ENCODE measurements around the gene NOP53. TPM values are rescaled to one million over a fixed set of nuclear protein-coding genes. Genes with fewer than 3 reads are reported as not detected.
"Not testable (repeated sequence)": the region's sequence is repeated elsewhere in the genome, so short reads cannot be mapped to it uniquely, and the experiment has no call there.

Gene NOP53
- polyA plus RNA-seq, 1 donor: 583 TPM

DNA sequence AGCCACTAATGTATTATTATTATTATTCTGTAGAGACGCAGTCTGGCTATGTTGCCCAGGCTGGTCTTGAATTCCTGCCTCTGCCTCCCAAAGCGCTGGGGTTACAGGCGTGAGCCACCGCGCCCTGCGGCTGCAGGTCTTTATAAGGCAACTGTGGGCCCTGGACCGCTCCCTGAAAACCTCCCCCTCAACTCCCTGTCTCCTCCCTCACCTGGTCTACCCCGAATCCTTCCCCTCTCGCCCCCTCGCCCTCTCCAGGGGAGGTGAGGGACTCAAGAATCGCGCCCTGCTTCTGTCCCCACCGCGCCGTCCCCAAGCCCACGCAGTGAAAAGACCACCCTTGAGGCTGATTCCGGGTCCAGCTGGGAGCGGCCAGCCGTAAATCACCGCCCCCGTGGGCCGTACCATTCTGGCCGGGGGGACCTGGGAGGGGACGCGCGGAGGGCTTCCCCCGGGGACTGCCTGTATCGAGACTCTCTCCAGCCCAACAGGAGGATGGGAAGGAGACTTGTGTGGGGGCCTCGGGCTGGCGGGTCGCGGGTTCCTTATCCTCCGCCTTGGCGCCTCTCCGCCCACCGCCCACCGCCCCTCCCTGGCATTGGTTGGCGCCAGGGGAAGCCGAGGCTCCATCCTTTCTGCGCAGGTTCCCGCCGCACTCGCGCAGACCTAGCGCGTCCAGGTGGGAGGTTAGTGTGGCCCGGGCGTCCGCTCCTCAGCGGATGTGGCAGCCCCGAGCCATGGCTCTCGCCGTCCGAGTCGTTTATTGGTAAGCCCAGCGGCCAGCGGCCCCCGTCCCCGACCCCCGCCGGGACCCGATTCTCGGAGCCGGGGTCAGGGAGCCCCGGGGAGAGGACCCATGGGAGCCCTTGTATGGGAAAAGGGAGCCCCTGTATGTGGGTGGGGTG is 33.0 kb downstream of the NOP53 start, which contains the start of gene SELENOW:
Gene SELENOW, plus strand, starts transcription at position 655 of the 905 bp plus-strand sequence. Its CDS starts 83 bp downstream, at position 738.
- peak; percentile 82 for DNase-seq

DNA sequence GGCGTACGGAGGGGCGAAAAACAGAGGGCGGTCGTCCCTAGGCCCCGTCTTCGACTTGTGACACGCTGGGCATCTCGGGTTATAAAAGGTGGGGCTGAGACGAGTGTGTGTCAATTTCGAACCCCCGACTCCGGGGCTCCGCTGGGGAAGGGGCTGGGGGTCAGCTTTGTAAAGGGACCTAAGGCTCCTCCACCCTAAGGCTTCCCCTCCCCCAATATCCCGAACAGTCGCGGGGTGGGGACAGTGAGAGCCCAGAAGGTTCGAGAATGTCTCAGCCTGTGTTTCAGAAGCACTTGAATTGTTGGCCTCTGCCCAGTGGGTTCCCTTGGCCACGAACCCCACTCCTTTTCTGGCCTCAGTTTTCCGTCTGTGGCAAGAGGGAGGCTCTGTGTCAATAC is 33.6 kb downstream of the NOP53 start:
- DNase-seq: no peak

DNA sequence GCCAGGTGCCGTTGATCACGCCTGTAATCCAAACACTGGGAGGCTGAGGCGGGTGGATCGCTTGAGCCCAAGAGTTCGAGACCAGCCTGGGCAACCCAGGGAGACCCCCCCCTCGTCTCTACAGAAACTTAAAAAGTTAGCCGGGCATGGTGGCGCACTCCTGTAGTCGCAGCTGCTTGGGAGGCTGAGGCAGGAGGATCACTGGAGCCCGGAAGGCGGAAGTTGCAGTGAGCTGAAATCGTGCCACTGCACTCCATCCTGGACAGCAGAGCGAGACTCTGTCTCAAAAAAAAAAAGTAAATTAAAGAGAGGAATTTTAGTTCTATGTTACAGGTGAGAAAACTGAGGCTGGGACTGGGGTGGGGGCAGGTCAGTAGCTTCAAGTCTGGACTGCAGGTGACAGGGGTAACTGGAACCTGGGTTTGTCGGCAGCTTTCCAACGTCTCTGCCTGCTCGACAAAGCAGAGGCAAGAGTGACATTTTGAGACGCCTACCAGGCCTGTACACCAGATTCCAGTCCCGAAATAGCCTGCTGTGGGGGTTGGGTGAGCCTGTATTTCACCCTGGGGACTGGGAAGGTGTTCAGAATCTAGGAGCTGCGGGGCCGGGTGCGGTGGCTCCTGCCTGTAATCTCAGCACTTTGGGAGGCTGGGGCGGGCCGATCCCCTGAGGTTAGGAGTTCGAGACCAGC is 34.3 kb downstream of the NOP53 start:
- DNase-seq: no peak

DNA sequence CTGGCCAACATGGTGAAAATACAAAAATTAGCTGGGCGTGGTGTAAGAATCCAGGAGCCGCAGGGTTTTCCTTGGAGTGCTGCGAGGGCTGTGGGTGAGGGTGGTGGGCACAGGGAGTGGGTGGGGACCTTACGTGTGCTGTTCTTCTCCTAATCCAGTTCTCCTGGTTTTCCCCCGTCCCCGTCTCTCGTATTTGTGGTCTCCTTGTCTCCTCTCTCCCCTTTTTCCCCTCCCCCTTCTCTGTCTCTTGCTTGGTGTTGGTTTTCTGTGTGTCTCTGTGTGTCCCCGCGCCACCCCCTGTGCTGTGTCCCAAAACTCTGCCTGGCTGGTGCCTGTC is 34.8 kb downstream of the NOP53 start:
- DNase-seq: no peak

DNA sequence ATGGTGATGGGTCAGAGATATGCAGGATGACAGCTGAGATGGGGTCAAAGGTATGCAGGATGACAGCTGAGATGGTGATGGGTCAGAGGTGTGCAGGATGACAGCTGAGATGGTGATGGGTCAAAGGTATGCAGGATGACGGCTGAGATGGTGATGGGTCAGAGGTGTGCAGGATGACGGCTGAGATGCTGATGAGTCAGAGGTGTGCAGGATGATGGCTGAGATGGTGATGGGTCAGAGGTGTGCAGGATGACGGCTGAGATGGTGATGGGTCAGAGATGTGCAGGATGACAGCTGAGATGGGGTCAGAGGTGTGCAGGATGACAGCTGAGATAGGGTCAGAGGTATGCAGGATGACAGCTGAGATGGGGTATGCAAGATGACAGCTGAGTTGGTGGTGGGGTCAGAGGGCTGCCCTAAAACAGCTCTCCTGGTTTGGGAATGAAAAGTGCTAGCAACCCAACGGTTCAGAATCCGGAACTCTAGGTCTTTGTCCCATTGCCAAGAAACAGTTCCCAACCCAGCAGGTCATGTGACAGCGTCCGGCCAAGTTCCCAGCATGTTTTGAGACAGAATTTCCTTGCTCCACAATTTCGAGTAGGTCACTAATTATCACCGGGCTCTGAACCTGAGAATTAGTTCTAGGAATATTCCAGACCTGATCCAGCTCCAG is 36.4 kb downstream of the NOP53 start:
- DNase-seq: no peak

DNA sequence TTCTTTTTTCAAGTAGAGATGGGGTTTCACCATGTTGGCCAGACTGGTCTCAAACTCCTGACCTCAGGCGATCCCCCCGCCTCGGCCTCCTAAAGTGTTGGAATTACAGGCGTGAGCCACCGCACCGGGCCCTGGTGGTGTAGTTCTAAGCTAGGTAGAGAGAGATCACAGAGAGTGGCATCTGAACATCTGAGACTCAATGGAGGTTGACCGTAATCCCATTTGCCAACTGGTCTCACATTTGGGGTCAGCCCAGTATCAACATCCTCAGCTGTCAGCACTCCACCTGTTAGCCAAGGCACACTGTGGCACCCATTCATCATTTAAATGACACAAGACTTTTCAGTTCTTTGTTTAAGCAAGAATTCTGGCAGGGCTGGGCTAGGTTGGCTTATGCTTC is 41.2 kb downstream of the NOP53 start:
- DNase-seq: no peak

DNA sequence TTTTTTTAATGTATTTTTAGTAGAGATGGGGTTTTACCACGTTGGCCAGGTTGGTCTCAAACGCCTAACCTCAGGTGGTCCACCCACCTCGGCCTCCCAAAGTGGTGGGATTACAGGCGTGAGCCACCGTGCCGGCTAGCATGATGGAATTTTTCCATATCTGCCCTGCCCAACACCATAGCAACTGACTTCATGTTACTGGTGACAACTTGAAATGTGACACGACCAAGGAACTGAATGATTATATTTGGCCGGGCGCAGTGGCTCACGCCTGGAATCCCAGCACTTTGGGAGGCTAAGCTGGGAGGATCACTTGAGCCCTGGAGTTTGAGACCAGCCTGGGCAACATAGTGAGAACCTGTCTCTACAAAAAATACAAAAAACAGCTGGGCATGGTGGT is 42.0 kb downstream of the NOP53 start:
- DNase-seq: not testable (repeated sequence)

DNA sequence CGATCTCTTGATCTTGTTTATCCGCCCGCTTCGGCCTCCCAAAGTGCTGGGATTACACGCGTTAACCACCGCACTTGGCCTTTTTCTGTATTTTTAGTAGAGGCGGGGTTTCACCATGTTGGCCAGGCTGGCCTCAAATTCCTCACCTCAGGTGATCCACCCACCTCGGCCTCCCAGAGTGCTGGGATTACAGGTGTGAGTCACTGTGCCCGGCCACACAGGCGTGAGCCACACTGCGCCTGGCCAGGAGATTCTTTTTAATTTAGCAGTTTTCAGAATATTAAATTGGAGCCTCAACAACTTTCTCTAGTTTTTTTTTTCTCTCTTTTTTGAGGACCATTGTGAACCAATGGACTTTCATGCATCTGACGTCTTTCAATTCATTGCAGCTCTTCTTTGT is 44.5 kb downstream of the NOP53 start:
- DNase-seq: not testable (repeated sequence)

DNA sequence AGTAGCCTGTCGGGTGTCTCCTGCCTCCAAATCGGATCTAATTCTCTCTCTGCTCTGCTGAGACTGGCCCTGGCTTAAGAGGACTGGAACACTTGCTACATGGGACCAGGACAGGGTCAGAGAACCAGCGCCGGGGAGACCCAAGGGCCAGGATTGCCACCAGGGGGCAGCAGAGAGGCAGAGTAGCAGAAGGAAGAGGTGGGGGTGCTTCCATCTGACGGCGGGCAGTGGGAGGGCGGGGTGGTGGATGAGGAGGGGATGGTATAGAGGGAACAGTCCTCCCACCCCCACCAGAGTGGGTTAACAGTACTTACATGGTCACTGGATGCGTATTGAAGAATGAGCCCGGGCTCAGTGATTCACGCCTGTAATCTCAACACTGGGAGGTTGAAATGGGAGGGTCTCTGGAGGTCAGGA is 45.1 kb downstream of the NOP53 start:
- no peak for DNase-seq

DNA sequence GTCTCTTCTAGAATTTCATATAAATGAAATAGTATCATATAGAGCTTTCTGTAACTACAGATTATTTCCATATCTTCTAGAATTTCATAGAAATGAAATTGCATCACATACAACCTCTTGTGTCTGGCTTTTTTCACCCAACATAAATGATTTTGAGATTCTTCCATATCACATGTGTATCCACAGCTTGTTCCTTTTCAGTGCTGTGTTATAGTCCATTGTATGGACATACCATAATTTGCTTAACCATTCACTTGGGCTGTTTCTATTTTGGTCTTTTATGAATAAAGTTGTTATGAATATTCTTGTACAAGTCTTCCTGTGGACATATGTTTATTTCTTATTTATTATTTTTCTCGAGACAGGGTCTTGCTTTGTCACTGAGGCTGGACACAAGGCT is 47.3 kb downstream of the NOP53 start:
- DNase-seq: no peak

DNA sequence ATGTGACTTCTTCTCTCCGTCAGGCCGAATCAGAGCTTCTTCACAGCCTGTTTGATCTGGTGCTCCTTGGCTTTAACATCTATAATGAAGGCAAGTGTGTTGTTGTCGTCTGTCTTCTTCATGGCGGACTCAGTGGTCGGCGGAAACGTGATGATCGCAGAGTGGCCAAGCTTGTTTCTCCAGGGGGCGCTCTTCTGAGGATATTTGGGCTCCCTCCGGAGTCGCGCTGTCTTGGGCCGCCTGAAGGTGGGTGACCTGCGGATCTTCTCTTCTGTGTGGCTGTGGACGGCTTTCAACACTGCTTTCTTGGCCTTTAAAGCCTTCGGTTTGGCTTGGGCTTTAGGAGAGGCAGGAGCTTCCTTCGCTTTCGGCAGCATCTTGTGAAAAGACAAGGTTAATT is 49.2 kb downstream of the NOP53 start:
- DNase-seq: no peak

DNA sequence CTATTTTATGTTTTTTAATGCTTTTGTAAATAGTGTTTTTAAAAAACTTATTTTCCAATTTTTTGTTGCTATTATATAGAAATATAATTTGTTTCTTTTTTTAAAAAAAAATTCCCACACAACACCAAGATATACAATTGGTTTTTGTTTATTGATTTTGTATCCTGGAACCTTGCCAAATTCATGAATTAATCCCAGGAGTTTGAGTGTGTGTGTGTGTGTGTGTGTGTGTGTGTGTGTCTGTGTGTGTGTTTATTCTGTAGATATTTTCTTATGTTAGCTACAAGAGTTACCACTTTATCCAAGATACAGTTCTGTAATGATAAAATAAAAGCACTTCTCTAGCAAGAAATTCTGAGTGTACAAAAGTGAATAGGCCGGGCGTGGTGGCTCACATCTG is 51.4 kb downstream of the NOP53 start:
- DNase-seq: no peak

DNA sequence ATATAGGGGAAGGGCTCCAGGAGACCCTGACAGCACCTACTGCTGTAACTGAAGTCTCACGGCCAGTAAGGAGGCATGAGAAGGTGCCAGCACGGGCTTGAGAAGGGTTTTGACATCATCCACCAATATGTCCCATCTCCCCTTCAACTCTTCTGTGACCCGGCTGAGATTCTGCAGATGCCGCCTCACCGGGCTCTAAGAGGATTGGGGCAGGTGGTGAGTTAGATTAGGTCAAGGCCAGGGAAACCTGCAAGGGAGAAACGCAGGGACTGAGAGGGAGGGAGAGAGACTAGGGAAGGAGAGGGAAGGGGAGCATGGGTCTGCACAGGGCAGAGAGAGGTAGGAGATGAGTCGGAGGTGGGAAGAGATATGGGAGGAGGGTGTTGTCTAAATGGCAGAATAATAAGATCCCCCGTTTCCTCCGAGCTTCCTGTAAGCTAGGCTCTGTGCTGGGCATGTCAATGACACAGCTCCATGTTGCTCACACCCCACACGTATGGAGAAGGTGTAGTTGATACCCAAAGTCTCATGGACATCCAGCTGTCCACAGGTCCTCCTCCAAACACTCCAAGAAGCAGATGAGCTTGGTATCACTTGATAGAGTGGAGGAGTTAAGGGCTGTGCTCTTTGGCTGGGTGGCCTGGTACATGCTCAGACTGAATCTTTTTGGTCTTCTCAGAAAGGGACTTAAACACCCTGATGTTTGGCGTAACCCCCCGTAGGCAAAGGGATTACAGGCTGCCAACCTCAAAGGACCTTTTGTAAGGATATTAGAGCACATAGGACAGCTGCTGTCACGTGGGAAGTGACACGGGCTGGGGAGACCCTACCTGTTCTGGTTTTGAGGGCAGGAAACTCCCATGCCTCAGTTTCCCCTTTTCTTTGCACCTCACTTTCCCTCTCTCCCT is 52.9 kb downstream of the NOP53 start:
- no peak for DNase-seq

DNA sequence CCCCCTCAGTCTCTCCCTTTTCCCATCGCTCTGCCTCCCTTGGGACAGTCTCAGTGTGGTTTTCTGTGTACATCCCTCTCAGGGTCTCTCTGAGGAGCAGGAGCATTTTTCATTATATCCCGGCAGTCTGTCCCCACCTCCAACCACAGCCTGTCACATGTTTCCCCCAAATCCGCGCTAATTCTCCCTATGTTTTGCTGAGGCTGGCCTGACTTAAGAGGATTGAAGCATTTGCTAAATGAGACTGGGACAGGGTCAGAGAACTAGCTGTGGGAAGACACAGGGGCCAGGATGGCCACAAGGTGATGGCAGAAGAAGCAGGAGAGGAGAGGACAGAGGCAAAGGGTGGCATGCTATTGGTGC is 53.5 kb downstream of the NOP53 start:
- DNase-seq: no peak

DNA sequence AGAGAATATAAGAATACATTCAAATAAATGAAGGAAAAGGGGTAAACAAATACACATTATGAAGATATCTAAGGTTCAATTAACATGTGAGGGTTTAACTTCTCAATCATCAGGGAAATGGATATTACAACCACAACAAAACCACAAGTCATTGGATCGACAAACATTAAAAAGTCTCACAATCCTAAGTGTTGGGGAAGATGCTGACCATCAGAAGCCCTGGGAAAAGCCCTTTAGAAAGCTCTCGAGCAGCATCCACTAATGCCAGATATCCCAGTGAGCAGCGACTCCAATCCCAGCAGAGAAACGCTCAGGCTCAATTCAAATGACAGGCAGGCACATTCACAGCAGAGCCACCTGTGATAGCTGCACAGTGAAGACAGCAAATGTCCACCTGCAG is 55.9 kb downstream of the NOP53 start:
- DNase-seq: no peak

DNA sequence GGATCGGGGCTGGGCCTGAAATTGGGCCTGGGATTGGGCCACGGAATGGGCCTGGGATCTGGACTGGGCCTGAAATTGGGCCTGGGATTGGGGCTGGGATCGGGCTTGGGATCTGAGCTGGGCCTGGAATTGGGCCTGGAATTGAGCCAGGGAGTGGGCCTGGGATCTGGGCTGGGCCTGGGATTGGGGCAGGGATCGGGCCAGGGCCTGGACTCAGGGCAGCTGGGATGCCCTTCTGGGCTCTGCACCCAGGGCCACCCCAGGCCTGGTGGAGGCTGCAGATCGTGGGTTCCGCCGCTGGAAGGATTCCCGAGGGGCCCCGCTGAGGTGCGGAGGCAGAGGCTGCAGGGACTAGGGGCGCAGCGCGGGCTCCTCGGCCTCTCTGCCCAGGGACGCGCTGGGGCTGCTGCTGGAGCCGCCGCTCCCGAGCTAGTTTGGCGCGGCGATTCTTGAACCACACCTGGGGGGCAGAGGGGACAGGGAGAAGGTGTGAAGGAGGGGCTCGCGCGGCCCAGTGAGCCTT is 57.2 kb downstream of the NOP53 start:
- DNase-seq: no peak

DNA sequence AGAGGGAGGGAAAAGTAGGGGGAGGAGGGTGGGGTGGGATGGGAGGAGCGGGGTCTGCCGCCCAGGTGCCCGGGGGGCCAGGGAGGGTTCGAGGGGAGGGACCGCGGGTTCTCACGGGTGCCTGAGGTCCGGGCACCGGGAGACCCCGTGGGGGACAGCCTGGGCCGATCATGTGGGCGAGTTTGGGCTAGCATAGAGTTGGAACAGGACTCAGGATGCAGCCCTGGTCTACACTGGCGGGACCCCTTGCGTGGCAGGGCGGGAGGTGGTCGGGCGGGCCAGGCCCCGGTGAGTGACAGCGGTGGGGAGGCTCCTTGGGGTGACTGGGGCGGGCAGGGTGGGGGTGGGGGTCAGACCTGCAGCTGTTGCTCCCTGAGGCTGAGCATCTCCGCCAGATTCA is 57.8 kb downstream of the NOP53 start:
- DNase-seq: not testable (repeated sequence)

DNA sequence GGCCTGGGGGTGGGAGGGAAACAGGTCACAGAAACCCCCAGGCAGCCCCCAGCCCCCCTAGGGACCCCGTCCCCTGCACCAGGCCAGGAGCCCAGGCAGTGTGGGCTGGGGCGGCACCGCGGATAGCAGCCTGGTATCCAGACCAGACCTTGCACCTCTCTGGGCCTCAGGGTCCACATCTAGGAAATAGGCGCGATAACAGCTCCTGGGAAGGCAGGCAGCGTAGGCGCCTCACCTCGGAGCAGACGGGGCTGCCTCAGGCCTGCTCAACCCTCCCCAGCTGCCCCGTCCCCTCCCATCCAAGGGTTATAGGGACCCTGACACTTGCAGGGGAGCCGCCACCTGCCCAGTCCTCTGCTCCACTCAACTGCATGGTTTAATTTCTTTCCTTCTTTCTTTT is 58.3 kb downstream of the NOP53 start:
- not testable (repeated sequence) for DNase-seq

DNA sequence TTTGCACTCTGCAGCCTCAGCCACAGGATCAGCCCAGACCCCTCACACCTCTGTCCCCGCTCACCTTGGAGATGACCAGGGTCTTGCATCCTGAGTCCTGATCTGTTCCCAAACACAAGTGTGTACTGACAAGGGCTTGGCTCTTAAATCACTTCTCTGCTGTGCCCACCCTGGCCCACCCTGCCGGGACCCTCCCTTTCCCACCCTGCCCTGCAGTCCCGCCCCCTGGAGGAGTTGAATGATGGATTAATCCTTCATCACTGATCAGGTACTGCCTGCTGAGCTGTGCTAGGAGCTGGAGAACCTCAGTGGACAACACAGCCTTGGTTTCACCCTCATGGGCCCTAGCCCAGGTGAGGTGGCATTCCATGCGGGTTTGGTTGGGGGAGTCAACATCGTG is 59.1 kb downstream of the NOP53 start, which contains the start of gene TPRX1:
Gene TPRX1, minus strand, starts transcription at position 101 of the 400 bp plus-strand sequence. Its CDS starts 12 bp downstream, at position 89.
- not testable (repeated sequence) for DNase-seq

DNA sequence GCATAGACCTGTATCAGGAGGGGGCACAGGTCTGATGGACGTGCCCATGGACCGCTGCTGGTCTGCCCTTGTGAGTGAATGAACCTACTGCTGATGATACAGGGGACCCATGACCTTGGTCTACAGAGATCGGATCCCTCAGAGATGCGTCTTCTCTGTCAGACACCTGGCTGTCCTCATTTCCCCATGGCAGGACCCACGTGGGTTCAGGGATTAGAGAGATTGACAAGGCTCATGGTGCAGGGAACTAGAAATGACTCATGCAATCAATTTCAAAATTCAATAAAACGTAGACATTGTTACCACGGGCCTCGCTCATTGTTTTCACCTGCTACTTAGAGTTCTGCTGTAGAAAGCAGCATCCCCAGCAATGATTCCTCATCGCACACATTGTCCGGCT is 60.0 kb downstream of the NOP53 start:
- no peak for DNase-seq

DNA sequence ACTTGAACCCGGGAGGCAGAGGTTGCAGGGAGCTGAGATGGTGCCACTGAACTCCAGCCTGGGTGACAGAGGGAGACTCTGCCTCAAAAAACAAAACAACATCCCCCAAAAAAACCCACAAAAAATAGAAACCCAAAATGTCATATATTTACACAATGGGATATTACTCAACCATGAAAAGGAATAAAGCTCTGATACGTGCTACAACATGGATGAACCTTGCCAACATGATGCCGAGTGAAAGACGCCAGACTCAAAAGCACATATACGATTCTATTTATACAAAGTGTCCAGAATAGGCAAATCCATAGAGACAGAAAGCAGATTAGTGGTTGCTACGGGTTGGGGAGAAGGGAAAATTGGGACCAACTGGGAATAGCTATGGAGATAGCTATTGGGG is 61.1 kb downstream of the NOP53 start:
- no peak for DNase-seq
